ENCODE measurements around the gene C9orf78. TPM values are rescaled to one million over a fixed set of nuclear protein-coding genes. Genes with fewer than 3 reads are reported as not detected.

C9orf78 gene
- total RNA-seq, 1 experiment from 2014 or later, result 37.5 TPM

GRCh38 chr9:129823542-129823934 lies 11.5 kb downstream of the C9orf78 start:
- Histone ChIP-seq H3K4me1 (ENCODE audit: insufficient read depth, low read length) (no peaks in the 10 kb centered on the region), H2AK5ac (ENCODE audit: insufficient read length, low read length) (no peak overlapping the region), H2BK12ac (ENCODE audit: insufficient read length, low read depth, low read length) (no peak overlapping the region), H3K14ac (ENCODE audit: insufficient read depth, low read length) (peak overlapping the region; percentile 98; the same call in 1 of the 2 replicates), H3K27ac (ENCODE audit: insufficient read length, low read depth, low read length) (no peak overlapping the region), H2BK20ac (ENCODE audit: low read depth, low read length, poor library complexity, severe bottlenecking) (no peak overlapping the region), H3K79me1 (ENCODE audit: insufficient read depth, low read depth, low read length, poor library complexity, severe bottlenecking) (peaks cover 3% of the 10 kb centered on the region), H3K27me3 (ENCODE audit: insufficient read depth, low read length) (no peaks in the 10 kb centered on the region), H3K23me2 (ENCODE audit: insufficient read length, low read depth, low read length, poor library complexity, severe bottlenecking) (peaks cover 5% of the 10 kb centered on the region), H3K79me2 (ENCODE audit: insufficient read depth, low read length) (no peaks in the 10 kb centered on the region; the same call in 1 of the 2 replicates), H4K8ac (replicated peaks; ENCODE audit: insufficient read length, low read depth, low read length) (no peak overlapping the region), H3T11ph (ENCODE audit: low read length) (no peak overlapping the region), H4K5ac (ENCODE audit: insufficient read length, low read depth, low read length) (no peak overlapping the region), H2BK15ac (ENCODE audit: low read depth, low read length) (no peak overlapping the region), H3K4me2 (ENCODE audit: insufficient read depth, insufficient read length, low read length) (no peak overlapping the region), H3K4ac (ENCODE audit: low read depth, low read length) (no peak overlapping the region), H3K9ac (ENCODE audit: extremely low read depth, insufficient read length, low read length) (peak overlapping the region; percentile 90), H4K91ac (ENCODE audit: insufficient read length, low read depth, low read length) (no peak overlapping the region), H3K56ac (ENCODE audit: insufficient read length, low read depth, low read length) (no peak overlapping the region), H4K20me1 (ENCODE audit: control insufficient read depth, insufficient read depth, insufficient read length) (no peaks in the 10 kb centered on the region), H3K23ac (ENCODE audit: insufficient read length, low read depth, low read length) (no peak overlapping the region), H3K18ac (ENCODE audit: insufficient read length, low read depth, low read length) (peak overlapping the region; percentile 94), H2AFZ (ENCODE audit: low read length) (no peak overlapping the region), H3K9me3 (ENCODE audit: control insufficient read depth, low read depth, low read length) (no peaks in the 10 kb centered on the region), H2BK120ac (ENCODE audit: low read depth, low read length, poor library complexity, severe bottlenecking) (no peak overlapping the region), H2BK5ac (ENCODE audit: insufficient read length, low read length) (no peak overlapping the region)
- Mint-ChIP-seq H3K4me3 (peak overlapping the region; percentile 77 to 87), H3K9me3 (no peaks in the 10 kb centered on the region), H3K36me3 (ENCODE audit: insufficient read depth in 1 of 3, low read depth in 3 of 3) (peaks cover 12 to 51% (median 42%) of the 10 kb centered on the region in 3 experiments; a peak in 6 of 7 replicates), H3K27ac (peak overlapping the region in 1 of 3 experiments; percentile 88; a peak in 1 of 7 replicates), H3K4me1 (peaks cover 7 to 9% of the 10 kb centered on the region in 2 experiments), H3K27me3 (ENCODE audit: low read depth) (no peaks in the 10 kb centered on the region)
- TF ChIP-seq, protein P1, sequence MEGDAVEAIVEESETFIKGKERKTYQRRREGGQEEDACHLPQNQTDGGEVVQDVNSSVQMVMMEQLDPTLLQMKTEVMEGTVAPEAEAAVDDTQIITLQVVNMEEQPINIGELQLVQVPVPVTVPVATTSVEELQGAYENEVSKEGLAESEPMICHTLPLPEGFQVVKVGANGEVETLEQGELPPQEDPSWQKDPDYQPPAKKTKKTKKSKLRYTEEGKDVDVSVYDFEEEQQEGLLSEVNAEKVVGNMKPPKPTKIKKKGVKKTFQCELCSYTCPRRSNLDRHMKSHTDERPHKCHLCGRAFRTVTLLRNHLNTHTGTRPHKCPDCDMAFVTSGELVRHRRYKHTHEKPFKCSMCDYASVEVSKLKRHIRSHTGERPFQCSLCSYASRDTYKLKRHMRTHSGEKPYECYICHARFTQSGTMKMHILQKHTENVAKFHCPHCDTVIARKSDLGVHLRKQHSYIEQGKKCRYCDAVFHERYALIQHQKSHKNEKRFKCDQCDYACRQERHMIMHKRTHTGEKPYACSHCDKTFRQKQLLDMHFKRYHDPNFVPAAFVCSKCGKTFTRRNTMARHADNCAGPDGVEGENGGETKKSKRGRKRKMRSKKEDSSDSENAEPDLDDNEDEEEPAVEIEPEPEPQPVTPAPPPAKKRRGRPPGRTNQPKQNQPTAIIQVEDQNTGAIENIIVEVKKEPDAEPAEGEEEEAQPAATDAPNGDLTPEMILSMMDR (conservative IDR thresholded peaks at IDR 0.05), result no peak
- WGBS (ENCODE audit: extremely low coverage, insufficient read length, low lambda C conversion rate), result no CpG with 5 or more reads among the region's 15 CpGs
- no peak for DNase-seq
